GM21619 (cell line): ENCODE results near the gene C2CD2L.
"Not testable (repeated sequence)": the region's sequence is repeated elsewhere in the genome, so short reads cannot be mapped to it uniquely, and the experiment has no call there.

Experiments
- ATAC-seq: cut with Tn5 transposase; IDR thresholded peaks from one replicate; pipeline ENCODE4 v1.9.1; 2021; ENCODE audit not compliant: unreplicated experiment

Gene C2CD2L

DNA sequence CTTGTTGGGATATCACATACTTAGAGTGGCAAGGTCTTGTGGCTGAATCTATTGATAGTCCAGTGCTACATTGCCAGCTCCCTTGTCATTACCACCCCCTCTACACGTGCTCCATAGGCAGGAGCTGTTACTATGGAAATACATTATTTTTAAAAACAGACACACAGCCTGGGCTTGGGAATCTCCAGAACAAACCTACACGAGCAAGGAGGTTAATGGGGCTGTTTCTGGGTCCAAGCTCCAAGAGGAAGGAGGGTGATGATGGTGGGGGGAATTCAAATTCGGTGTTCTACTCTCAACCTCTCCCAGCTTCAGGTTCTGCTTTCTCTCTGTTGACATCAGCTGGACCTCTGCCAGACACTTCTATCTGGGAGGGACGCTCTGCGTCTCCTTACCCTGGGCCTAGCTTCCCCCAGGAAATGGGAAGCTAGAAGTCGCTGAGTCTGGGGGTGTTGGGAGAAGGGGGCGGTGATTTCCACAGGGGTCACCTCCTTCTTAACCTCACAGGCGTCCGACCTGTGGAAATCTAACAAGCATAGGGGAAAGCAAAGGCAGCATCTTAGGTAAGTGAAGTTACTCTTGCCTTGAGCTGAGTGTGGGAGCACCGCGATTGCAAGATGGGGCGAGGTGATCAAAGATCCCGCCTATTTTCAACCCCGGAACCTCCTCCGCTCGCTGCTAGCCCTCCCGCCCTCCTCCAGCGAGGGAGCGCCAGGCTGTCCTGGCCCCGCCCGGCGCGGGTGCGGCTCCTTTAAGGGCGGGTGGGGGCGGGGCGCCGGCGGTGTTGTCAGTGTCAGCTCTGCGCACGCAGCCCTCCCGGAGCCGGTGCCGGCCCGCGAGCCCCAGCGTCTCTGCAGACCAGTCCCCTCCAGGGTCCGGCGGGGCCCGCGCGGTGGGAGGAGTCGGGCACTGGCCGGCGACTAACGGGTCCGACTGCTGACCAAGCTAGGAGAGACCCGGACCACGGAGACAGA is at the start of gene C2CD2L:
TSS of gene C2CD2L (plus strand) at position 781 of the 974 bp plus-strand sequence. CDS start 398 bp downstream, outside the sequence.
- ATAC-seq: peak; percentile 78

DNA sequence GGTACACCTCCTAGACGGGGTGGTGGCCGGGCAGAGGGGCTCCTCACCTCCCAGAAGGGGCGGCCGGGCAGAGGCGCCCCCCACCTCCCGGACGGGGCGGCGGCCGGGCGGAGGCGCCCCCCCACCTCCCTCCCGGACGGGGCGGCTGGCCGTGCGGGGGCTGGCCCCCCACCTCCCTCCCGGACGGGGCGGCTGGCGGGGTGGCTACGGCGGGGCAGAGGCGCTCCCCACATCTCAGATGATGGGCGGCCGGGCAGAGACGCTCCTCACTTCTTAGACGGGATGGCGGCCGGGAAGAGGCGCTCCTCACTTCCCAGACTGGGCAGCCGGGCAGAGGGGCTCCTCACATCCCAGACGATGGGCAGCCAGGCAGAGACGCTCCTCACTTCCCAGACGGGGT is 48.0 kb upstream of the C2CD2L start:
- not testable (repeated sequence) for ATAC-seq

DNA sequence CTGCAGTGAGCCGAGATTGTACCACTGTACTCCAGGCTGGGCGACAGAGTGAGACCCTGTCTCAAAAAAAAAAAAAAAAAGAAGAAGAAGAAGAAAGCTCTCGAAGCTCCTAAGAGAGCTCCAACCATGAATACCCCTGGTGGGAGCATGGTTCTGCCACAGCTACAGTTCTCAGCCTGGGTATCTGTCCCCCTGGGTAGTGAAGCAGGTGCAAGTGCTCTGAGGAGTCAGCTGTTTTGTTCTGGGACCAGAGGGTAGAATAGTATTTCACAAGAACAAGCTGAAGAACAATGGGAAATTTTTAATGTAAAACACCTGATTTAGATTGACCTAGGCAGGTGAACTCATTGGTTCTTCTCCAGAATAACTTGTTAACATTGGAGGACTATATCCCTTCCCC is 45.9 kb upstream of the C2CD2L start:
- ATAC-seq: no peak

DNA sequence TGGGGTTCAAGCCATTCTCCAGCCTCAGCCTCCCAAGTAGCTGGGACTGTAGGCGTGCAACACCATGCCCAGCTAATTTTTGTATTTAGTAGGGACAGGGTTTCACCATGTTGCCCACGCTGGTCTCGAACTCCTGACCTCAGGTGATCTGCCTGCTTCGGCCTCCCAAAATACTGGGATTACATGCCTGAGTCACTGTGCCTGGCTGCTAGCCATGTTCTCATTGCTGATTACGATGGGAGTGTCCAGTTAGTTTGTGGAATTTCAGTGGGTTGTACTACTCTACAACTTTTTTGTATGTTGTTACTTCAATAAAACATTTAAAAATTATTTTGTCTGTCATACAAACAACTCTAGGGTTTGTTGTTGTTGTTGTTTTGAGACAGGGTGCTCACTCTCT is 44.4 kb upstream of the C2CD2L start:
- ATAC-seq: no peak

DNA sequence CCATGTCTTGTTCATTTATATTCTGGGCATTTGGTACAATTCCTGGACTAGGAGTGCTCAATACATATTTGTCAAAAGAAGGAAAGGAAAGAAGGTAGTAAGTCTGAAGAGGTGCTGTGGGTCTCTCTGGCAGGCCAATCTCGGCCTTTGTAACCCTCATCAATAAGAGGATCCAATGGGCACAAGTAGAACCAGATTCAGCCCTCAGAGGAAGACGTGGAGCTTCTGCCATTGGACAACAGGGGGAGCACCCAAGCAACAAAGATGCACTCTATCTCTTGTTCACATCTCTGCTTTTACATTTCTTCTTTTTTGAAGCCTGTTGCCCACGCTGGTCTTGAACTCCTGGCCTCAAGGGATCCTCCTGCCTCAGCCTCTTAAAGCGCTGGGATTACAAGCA is 41.8 kb upstream of the C2CD2L start:
- no peak for ATAC-seq

DNA sequence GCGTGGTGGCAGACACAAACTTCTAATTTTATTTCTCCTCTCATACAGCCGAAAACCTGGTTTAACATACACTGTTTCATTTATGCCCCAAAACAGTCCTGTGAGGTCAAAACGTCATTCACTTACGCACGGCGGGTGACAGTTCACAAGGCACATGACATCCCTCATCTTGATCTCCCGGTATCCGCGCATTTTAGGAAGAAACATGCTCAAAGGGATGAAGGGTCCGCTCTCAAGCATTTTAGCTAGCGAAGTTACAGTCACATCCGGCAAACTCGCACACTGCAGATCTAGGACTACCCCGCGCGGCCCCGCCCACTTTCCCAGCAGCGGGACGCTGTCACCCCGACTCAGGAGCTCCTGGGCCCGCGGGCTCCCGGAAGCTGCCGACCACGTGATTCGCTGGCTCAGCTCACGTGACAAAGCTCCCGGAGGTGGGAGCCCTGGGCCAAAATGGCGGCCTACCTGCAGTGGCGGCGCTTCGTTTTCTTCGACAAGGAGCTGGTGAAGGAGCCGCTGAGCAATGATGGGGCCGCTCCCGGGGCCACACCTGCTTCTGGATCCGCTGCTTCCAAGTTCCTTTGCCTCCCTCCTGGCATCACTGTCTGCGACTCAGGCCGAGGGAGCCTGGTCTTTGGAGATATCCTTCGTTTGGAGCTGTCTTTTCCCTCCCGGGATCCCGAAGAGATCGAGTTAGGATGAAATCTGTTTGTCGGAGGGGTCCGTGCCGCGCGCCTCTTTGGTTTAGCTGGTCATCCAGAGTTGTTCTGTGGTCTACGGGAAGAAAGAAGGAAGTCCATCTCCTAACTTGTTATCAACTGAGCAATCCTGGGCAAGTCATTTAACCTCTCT is 39.5 kb upstream of the C2CD2L start, which contains the start of gene VPS11:
TSS of gene VPS11 (plus strand) at position 448 of the 852 bp plus-strand sequence. CDS start at position 454, 6 bp downstream.
- ATAC-seq: peak; percentile 95

DNA sequence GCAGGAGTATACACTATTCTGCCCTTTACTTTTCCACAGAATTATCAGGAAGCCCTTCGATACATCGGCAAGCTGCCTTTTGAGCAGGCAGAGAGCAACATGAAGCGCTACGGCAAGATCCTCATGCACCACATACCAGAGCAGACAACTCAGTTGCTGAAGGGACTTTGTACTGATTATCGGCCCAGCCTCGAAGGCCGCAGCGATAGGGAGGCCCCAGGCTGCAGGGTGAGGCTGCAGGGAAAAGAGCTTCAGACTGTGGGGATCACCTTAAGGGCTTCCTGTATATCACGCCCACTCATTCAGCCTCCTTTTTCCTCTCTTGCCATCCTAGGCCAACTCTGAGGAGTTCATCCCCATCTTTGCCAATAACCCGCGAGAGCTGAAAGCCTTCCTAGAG is 29.3 kb upstream of the C2CD2L start:
- ATAC-seq: no peak

DNA sequence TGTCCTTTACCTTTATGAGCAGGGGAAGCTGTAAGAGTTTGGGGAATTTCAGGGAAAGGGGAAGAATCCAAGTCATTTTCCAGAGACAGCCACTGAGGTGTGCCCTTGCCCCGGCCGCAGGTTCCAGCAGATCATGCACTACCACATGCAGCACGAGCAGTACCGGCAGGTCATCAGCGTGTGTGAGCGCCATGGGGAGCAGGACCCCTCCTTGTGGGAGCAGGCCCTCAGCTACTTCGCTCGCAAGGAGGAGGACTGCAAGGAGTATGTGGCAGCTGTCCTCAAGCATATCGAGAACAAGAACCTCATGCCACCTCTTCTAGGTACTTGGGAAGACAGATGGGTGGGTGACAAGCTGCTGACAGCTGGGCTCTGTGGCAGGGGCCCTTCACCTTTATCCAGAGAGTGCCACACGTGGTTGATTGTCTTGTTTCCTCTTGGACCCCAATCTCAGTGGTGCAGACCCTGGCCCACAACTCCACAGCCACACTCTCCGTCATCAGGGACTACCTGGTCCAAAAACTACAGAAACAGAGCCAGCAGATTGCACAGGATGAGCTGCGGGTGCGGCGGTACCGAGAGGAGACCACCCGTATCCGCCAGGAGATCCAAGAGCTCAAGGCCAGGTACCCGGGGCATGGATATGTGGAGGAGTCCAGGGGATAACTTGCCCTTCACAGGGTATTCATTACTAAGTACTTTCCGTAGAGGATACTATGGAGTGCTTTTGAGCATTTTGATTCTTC is 28.3 kb upstream of the C2CD2L start:
- ATAC-seq: no peak

DNA sequence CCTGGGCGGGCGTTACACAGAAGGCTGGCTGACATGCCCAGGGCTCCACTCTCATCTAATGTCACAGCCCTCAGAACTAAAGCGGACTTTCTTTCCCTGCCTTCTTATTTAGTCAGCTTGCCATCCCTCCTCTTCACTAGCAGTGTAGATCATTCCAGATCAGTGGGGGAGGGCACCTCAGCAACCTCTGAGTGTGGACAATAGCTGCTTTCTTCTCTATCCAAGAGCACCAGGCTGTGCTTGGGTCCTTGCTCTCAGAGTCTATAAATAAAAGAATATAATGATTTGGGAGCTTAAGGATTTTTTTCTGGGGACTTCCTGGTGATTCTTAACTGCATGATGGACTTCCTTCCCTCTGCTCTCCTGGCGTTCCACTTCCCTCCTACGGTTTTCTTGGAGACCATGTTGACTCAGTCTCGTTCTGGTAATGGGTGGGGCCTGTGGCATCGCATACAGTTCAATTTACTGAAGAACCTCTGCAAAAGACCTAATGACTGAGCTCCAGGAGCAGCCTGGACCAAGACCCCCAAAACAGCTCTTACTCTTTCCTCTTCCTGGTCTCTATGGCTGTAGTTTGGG is 25.4 kb upstream of the C2CD2L start:
- no peak for ATAC-seq

DNA sequence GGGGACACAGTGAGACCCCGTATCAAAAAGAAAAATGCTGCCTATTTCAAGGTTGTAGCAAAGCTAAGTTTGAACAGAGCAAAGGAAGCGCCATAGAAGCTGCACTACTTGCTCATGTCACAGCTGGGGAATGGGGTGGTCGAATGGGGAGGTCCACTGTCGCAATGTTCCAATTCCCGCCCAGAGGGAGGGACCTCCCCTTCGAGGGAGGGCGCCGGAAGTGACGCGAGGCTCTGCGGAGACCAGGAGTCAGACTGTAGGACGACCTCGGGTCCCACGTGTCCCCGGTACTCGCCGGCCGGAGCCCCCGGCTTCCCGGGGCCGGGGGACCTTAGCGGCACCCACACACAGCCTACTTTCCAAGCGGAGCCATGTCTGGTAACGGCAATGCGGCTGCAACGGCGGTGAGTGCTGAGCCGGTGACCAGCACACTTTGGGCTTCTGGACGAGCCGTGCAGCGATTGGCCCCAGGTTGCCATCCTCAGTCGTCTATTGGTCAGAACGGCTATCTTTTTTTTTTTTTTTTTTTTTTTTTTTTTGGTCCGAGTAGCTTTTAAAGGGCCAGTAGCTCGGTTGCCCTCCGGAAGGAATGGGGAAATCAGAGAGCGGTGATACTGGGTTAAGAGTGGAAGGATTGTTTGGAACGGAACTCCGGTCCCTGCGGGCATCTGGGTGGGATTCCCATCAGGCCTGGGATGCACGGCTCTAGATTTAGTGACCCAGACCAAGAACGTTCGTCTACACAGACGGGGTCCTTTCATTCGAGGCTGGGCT is 22.3 kb upstream of the C2CD2L start, which contains the start of gene HMBS:
TSS of gene HMBS (plus strand) at position 219 of the 774 bp plus-strand sequence. CDS start at position 372, 153 bp downstream.
- ATAC-seq: peak; percentile 88

DNA sequence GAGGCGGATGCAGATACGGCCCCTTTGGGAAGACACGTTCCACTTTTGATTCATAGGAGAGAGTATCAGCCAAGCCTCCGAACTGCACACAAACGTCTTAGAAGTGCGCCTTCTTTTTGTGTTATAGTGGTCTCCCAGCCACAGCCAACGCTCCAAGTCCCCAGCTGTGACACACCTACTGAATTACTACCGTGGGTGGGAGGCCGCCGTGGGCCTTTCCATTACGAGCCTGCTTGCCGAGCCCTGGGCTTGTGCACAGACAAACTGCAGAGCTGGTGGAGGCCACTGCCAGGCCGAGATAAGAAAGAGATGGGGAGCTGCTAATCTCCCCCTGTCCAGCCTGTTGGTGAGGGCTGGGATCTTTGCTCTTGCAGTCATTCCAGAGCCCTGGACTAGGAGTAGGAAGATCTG is 21.7 kb upstream of the C2CD2L start:
- ATAC-seq: peak; percentile 29

DNA sequence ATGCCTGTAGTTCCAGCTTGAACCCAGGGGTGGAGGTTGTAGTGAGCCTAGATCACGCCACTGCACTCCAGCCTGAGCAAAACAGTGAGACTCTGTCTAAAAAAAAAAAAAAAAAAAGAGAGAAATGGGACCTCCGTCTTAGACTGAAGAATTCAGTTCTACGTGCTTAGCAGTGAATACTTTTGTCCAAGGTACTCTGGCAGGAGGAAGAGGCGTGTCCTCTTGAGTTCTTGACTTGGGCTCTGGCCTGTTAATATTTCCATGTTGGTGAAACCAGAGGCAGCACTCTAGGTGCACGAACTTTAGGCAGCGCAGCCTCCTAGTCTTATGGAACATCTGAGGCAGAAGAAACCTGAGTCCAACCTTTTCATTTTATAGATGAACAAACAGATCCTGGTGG is 20.0 kb upstream of the C2CD2L start:
- no peak for ATAC-seq

DNA sequence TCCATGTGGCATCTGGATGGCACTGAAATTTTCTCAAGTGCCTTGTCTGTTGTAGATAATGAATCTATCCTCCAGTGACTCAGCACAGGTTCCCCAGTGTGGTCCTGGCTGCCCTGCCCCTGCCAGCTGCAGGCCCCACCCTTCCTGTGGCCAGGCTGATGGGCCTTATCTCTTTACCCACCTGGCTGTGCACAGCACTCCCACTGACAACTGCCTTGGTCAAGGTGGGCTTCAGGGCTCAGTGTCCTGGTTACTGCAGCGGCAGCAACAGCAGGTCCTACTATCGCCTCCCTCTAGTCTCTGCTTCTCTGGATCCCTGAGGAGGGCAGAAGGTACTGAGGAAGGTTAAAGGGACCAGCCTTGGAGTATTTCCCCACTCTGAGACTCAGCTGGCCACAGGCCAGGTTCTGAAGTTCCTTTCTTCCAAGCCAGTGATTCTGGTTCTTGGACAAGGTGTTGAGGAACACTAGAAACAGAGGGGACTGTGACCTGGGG is 19.4 kb upstream of the C2CD2L start:
- ATAC-seq: no peak

DNA sequence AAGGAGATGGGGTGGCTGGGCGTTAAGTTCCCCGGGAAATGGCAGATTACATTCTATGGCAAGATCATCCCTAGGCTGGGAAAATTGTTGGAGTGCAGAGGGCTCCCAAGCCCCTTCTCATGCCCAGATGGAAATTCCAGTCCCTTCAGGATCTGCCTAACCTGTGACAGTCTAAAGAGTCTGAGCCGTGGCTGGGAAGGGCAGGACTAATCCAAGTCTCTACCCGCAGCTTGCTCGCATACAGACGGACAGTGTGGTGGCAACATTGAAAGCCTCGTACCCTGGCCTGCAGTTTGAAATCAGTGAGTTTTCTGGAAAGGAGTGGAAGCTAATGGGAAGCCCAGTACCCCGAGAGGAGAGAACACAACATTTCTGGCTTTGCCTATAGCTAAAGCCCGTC is 18.7 kb upstream of the C2CD2L start:
- ATAC-seq: no peak

DNA sequence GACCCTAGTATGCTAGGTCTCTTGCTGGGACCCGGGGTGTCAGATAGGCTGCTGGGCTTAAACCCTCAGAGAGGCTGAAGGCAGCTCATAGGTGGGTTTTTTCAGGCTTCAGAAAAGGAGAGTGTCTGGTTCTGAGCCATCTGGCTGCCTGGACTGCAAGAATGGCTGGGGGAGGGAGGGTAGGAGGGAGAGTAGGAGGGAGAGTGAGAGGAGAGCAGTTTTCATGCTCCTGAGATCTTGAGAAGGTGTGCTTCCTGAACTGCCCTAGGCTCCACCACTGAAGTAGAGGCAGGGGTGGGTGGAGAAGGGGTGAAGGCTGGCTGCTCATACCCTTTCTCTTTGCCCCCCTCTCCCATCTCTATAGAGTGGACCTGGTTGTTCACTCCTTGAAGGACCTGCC is 17.8 kb upstream of the C2CD2L start:
- no peak for ATAC-seq

DNA sequence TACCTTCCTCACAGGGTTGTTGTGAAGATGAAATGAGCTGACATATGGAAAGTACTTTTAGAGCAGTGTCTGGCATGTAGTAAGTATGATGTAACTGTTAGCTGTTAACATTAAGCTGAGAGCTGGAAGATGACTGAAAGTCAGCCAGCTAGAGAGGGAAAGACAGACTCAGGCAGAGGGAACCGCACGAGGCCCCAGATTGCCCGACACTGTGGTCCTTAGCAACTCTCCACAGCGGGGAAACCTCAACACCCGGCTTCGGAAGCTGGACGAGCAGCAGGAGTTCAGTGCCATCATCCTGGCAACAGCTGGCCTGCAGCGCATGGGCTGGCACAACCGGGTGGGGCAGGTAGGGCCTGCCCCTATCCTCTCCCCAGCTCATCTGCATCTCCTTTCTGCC is 16.0 kb upstream of the C2CD2L start:
- ATAC-seq: no peak

DNA sequence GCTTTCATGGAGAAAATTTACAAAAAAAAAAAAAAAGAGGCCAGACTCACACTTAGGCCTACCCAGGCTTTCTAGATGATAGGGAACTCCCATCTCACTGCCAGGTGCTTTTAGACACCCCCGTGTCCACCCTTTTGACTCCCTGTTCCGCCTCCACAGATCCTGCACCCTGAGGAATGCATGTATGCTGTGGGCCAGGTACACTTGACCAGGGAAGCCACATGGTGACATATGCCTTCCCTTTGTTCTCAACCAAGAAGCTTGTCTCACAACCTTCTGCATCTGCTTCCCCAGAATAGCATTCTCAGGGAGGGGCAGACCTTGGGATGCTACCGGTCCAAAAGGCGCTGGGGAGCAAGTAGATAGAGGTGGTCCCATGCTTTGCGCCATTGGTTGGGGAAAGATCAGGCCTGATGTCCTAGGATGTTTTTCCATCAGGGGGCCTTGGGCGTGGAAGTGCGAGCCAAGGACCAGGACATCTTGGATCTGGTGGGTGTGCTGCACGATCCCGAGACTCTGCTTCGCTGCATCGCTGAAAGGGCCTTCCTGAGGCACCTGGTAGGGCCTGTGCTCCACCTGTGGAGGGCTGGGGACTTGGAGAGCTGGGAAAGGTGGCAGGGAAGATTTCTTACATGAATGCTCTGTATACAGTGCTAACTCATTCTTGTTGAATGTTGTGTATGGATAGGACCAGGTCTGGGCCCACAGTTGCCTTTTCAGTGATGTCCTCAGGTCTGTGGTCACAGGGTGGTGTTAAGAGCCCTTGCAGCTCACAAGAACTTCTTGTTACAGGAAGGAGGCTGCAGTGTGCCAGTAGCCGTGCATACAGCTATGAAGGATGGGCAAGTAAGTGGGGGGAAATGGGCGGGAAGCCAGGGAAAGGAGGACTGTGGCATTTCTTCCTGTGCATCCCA is 14.9 kb upstream of the C2CD2L start:
- no peak for ATAC-seq
